OCI-LY3 (cell line): ENCODE results near the gene FOXD3.

Experiments
- H2AFZ ChIP-seq: fragments of 200-600, 300-600 bp; shearing (Covaris generic); 2 replicates; pipeline ENCODE4 v1.6.0; 2014; ENCODE audit warnings: antibody characterized with exemption, low read depth, low read length
- H3K27ac ChIP-seq: fragments of 200-600, 300-600 bp; sonication (generic); 2 replicates; pipeline ENCODE4 v1.5.1; 2014; ENCODE audit warnings: mild to moderate bottlenecking, low read length, moderate library complexity, mixed read lengths
- H3K27me3 ChIP-seq: fragments of 200-600, 300-600 bp; sonication (generic); 2 replicates; pipeline ENCODE4 v1.6.1; 2014; ENCODE audit warnings: low read depth, low read length, mixed read lengths
- H3K36me3 ChIP-seq: fragments of 200-600, 300-600 bp; sonication (generic); replicated peaks from 2 replicates; pipeline ENCODE3; 2014; ENCODE audit warnings: low read depth, low read length, mixed read lengths
- H3K4me1 ChIP-seq: fragments of 300-600, 200-600 bp; sonication (generic); 2 replicates; pipeline ENCODE4 v1.6.1; 2014; ENCODE audit warnings: low read length, mixed read lengths
- H3K4me2 ChIP-seq: fragments of 200-600, 300-600 bp; sonication (generic); 2 replicates; pipeline ENCODE4 v1.6.1; 2014; ENCODE audit warnings: low read length, mixed read lengths
- H3K4me3 ChIP-seq: fragments of 300-600, 200-600 bp; sonication (generic); 2 replicates; pipeline ENCODE4 v1.5.1; 2014; ENCODE audit warnings: antibody characterized with exemption, mild to moderate bottlenecking, low read length, moderate library complexity
- H3K79me2 ChIP-seq: fragments of 300-600, 200-600 bp; shearing (Covaris generic); 2 replicates; pipeline ENCODE4 v1.6.1; 2014; ENCODE audit warnings: mild to moderate bottlenecking, low read length, mixed read lengths
- H3K9ac ChIP-seq: fragments of 300-600, 200-600 bp; shearing (Covaris generic); 2 replicates; pipeline ENCODE4 v1.6.0; 2014; ENCODE audit warnings: mild to moderate bottlenecking, low read length, moderate library complexity
- H3K9me3 ChIP-seq: fragments of 200-600, 300-600 bp; shearing (Covaris generic); 2 replicates; pipeline ENCODE4 v1.6.1; 2014; ENCODE audit warnings: low read length, mixed read lengths; ENCODE audit not compliant: insufficient read depth
- H4K20me1 ChIP-seq: fragments of 200-600, 300-600 bp; sonication (generic); 2 replicates; pipeline ENCODE4 v1.6.1; 2016; ENCODE audit warnings: low read length, mixed read lengths; ENCODE audit not compliant: insufficient read depth
- EZH2phosphoT487 ChIP-seq: fragments of 200-600 bp; shearing (Covaris generic); IDR thresholded peaks from 2 replicates; pipeline ENCODE4 v1.6.1; 2018; ENCODE audit warnings: antibody characterized with exemption, mixed run types, low read depth
- TF ChIP-seq, protein P1 (sequence below): fragments of 200-600, 300-600 bp; sonication (generic); IDR thresholded peaks from 2 replicates; pipeline ENCODE4 v1.5.1; 2014; ENCODE audit warnings: antibody characterized with exemption, low read length, low read depth

Gene FOXD3

DNA sequence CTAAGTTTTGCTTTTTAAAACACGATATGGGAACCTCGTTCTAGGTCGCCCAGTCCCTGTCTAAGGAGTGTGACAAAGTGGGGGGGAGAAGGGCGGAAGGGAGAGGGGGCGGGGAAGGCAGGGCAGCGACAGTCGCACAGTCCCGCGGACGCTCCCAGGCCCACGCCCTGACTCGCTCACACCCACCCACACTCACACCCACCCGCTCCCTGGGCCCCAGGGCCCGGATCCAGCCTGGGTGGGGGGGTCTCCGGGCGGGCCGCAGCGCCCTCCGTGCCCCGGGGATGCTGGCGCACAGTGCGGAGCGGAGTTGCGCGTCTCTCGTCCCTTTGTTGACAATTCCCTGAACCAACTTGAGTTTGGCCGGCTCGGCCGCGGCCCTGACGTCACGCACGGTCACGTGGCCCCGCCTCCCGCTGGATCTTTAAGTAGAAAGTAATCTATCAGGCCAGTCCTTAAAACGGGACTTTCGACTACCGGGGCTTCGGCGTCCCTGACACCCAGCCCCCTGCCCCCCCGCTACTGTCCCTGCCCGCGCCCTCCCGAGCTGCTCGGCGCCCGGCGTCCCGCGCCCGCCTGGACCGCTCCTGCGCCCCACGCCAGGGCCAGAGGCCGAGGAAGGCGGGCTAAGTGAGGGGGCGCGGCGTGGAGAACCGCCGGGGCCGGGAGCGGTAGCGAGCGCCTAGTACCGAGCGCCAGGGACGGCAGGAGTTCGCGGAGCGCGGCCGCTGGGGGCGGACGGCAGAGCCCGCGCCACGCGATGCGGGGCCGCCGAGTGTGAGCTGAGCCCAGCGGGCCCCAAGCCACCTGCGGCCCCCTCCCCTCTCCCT, at the start of gene FOXD3:
TSS of gene FOXD3 (plus strand) at position 454 of the 830 bp plus-strand sequence. CDS start 492 bp downstream, outside the sequence.
- no peaks in the 10 kb centered on the region for H4K20me1 ChIP-seq
- no peaks in the 10 kb centered on the region for H3K79me2 ChIP-seq
- peaks cover 7% of the 10 kb centered on the region for H3K4me1 ChIP-seq
- no peaks in the 10 kb centered on the region for H3K27me3 ChIP-seq
- TF ChIP-seq, protein P1, sequence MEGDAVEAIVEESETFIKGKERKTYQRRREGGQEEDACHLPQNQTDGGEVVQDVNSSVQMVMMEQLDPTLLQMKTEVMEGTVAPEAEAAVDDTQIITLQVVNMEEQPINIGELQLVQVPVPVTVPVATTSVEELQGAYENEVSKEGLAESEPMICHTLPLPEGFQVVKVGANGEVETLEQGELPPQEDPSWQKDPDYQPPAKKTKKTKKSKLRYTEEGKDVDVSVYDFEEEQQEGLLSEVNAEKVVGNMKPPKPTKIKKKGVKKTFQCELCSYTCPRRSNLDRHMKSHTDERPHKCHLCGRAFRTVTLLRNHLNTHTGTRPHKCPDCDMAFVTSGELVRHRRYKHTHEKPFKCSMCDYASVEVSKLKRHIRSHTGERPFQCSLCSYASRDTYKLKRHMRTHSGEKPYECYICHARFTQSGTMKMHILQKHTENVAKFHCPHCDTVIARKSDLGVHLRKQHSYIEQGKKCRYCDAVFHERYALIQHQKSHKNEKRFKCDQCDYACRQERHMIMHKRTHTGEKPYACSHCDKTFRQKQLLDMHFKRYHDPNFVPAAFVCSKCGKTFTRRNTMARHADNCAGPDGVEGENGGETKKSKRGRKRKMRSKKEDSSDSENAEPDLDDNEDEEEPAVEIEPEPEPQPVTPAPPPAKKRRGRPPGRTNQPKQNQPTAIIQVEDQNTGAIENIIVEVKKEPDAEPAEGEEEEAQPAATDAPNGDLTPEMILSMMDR: no peak
- H3K27ac ChIP-seq: no peak within 1 kb of the TSS
- H3K9ac ChIP-seq: no peak within 1 kb of the TSS
- H2AFZ ChIP-seq: no peak within 1 kb of the TSS
- no peaks in the 10 kb centered on the region for H3K36me3 ChIP-seq
- no peak within 1 kb of the TSS for H3K4me2 ChIP-seq
- H3K4me3 ChIP-seq: no peak within 1 kb of the TSS
- H3K9me3 ChIP-seq: no peaks in the 10 kb centered on the region

DNA sequence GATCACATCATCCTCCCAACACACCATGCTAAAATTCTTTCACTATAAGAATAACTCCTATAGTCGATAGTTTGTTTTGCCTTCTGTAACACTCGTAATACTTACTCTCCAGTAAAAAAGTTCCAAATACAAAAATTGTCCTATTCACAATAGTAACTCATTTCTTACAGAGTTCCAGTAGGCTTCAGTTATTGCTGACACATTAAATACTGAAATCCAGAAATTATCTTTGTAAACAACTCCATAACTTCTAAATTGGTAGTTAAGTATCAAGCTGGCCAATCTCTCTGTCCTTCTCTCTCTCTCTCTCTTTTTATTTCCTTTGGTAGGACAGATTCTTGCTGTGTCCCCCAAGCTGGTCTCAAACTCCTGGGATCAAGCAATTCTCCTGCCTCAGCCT, 49.6 kb upstream of the FOXD3 start:
- no peaks in the 10 kb centered on the region for H3K4me1 ChIP-seq
- H3K4me3 ChIP-seq: no peak overlapping the region
- no peaks in the 10 kb centered on the region for H3K9me3 ChIP-seq
- 0 out of 2 replicates have a peak overlapping the region, but pooled peaks have one; percentile 26 for H3K4me2 ChIP-seq
- H3K27ac ChIP-seq: no peak overlapping the region
- TF ChIP-seq, protein P1: no peak
- no peak for TF ChIP-seq EZH2phosphoT487
- no peaks in the 10 kb centered on the region for H3K36me3 ChIP-seq
- H3K9ac ChIP-seq: no peak overlapping the region
- no peaks in the 10 kb centered on the region for H3K79me2 ChIP-seq
- no peaks in the 10 kb centered on the region for H4K20me1 ChIP-seq
- no peak overlapping the region for H2AFZ ChIP-seq
- no peaks in the 10 kb centered on the region for H3K27me3 ChIP-seq

DNA sequence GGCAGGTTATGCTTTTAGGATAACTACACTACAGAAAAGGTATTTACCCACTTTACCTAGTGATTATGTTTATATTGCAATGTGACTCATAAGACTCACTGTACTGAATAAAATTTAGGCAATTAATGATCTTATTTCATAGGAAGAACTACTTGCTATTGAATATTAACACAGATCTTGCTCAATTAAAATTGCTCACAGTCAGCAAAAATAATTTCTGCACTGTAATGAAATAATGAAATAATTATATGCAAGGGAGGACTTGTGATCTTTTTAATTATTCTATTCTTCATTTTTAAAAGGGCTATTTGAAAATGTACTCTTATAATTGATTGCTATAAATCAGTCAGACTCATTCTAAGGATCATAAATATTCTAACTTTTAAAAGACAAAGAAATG, 48.0 kb upstream of the FOXD3 start:
- no peak overlapping the region for H3K27ac ChIP-seq
- H3K36me3 ChIP-seq: no peaks in the 10 kb centered on the region
- H3K4me3 ChIP-seq: no peak overlapping the region
- no peak overlapping the region for H3K4me2 ChIP-seq
- no peaks in the 10 kb centered on the region for H3K9me3 ChIP-seq
- H2AFZ ChIP-seq: no peak overlapping the region
- no peaks in the 10 kb centered on the region for H3K4me1 ChIP-seq
- H4K20me1 ChIP-seq: no peaks in the 10 kb centered on the region
- no peaks in the 10 kb centered on the region for H3K27me3 ChIP-seq
- TF ChIP-seq, protein P1: no peak
- TF ChIP-seq EZH2phosphoT487: no peak
- H3K79me2 ChIP-seq: no peaks in the 10 kb centered on the region
- no peak overlapping the region for H3K9ac ChIP-seq

DNA sequence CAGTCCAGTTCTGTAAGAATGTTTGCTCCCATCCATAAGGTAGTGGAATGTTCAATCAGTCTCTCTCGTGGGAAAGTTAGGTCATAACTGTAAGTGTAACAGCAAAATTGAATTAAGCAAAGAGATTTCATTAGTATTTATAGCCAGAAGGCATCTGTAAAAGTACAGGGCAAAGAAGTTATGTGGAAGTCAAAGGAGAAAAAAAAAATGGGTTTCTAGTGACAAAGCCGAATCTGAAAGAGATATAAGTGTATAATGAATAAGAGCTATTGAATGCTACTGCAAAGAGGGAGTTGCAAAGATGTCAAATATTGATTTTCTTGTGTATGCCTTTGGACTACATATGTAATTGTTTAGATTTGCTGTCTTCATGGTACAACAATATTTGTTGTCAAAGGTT, 47.4 kb upstream of the FOXD3 start:
- Histone ChIP-seq H3K27ac (no peak overlapping the region), H2AFZ (no peak overlapping the region), H3K79me2 (no peaks in the 10 kb centered on the region), H3K27me3 (no peaks in the 10 kb centered on the region), H3K9me3 (no peaks in the 10 kb centered on the region), H4K20me1 (no peaks in the 10 kb centered on the region), H3K9ac (no peak overlapping the region), H3K4me3 (no peak overlapping the region), H3K4me2 (no peak overlapping the region), H3K4me1 (no peaks in the 10 kb centered on the region), H3K36me3 (no peaks in the 10 kb centered on the region)
- no peak for TF ChIP-seq EZH2phosphoT487
- TF ChIP-seq, protein P1: no peak
